ENCODE measurements around the gene GLS.
"Not testable (repeated sequence)": the region's sequence is repeated elsewhere in the genome, so short reads cannot be mapped to it uniquely, and the experiment has no call there.

Gene GLS

DNA sequence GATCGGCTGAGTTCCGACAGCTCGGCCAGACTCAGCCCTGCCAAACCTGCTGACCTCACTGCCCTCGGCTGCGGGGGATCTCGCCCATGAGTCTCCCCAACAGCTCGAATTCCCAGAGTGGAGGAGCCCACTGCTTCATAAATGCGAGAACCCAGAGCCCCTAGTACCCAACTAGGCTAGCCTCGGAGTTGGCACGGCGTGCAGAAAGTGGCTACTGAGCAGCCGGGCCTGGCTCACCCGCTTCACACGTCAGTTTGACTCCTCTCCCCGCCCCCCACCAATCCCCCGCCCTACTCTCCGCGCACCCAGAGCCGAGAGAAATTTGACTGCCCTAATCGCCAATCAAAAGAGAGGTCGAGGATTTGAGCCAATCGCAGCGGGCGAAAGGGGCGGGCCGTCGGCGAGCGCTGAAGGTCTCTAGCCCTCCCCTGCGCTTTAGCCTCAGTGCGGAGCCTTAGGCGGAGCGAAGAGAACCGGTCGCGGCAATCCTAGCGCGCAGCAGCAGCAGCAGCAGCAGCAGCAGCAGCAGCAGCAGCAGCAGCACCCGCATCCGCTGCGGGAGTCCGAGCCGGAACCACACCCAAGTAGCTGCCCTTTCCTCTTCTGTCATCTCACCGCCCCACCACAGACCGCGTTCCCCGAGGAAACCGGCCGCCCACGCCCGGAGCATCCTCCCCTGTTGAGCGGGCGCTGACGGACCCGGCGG lies at the start of gene GLS:
GLS (plus strand) TSS at position 444 of the 706 bp plus-strand sequence. CDS start 264 bp downstream, outside the sequence.
- DNase-seq (ENCODE audit: low read depth), result peak; percentile 95

DNA sequence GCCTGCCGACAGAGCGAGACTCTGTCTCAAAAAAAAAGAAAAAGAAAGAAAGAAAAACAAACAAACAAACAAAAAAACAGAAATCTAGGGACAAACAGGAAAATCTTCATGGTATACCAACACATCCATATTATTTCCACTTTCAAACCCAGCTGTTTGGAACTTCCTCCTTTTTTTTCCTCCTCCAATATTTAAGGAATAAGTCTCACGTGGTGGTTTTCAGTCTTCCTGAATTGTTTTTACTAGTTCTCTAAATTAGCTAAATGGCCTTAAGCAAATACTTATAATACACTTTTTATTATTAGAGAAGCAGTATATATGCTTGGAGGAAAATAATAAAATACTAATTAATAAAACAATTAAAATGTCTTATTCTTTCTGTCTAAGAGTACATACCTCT lies 48.7 kb upstream of the GLS start:
- no peak for DNase-seq (ENCODE audit: low read depth)

DNA sequence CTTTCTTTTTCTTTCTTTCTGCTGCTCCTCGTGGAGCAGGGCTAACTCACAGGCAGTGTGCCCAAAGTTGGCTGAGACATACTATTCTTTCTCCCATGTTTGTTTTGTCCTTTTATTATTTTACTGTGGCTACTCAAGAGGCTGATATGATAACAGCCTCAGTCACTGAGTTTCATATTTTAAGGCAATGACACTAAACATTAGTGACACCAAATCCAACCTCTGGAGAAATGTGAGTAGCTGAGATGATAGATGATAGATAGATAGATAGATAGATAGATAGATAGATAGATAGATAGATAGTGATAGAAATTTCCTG lies 45.8 kb upstream of the GLS start:
- no peak for DNase-seq (ENCODE audit: low read depth)

DNA sequence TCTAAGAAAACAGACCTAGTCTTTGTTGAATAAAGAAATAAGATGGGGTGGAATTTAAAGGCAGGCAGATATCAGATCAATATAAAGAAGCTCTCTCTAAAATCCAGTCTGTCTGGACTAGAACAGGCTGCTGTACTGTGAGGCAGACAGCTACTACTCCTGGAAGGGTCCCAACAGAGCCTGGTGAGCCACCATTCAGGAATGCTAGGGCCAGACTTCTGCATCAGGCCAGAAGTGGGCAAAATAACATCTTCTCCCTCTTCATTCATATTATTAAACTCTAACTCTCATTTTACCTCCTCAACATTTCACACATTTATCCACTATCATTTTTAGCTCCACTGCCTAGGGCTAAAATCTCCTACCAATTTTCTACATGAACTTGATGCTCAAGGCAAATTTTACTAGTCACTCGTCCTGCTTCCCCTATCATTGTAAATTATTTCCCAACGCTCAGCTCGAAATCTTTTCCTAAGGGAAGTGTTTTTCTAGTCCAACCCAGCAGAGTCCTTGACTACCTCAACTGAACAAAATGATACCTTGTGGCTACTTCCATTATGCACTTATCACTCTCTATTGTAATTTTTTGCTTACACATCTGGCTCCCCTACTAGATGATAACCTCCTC lies 45.2 kb upstream of the GLS start:
- DNase-seq (ENCODE audit: low read depth), result peak; percentile 70

DNA sequence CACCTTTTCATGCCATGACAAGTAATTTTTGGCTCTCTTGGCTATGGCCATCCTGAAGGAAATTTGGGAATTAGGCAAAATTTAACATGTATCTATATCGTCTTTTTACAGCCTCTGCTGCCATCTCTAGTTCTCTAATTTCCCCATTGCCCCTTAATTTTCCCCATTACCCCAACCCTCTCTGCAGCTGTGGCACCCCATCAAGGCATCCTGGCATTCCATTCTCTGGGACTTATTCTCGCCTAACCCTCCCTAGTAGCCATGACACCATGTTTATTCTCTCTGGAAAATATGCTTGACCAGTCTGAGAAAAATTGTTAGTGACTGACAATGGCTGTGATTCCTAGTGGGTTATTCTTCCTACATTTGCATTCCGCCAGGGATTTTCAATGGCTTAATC lies 43.9 kb upstream of the GLS start:
- no peak for DNase-seq (ENCODE audit: low read depth)

DNA sequence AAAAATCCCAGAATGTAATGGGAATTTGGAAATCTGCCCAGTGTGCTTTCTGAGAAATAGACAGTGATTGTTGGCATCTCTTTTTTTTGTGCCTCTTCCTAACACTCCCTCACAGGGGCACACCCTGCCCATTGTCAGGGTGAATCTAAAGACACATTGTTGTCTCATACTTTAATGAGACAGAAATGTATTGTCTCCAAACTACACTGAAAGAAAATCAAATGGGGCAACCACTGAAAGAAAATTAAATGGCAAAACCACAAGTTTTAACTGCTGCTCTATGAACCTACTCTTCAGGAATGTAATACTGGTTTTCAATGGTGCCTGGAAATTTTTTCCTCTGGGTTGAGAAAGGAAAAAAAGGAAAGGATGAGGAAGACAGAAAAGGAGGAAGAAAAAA lies 43.2 kb upstream of the GLS start:
- DNase-seq (ENCODE audit: low read depth), result peak; percentile 43

DNA sequence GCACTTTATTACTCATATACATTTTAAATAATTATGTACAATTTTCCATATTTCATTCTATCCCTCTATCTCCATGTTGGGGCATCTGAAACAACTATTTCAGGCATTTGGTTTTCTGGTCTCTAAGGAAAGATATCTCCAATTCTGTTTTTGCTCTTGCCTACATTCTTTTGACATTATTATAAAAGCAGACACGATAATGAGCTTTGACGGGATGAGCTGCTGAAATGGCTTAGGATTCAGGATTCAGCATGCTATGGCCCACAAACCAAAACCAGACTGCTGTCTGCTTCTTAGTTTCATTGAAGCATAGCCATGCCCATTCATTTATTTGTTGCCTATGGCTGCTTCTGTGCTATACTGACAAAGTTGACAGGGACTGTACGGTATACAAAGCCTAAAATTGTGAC lies 42.7 kb upstream of the GLS start:
- DNase-seq (ENCODE audit: low read depth), result no peak

DNA sequence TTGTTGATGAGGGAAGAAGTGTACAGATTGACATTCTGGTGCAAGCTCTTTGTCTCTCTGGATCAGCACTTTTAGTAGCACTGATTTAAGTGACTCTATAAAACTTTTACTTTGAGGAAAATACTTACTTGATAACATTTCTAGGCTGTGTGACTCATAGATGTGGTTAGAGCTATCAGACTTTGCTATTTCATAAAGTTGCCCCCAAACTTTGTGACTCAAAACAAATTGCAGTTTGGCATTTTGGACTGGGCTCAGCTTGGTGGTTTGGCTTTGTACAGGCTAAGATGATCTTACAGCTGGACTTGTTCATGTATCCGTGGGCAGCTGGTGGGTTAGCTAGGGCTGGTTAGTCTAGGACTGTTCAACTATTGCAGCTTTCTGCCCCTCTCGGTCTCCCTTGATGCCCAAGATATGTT lies 42.1 kb upstream of the GLS start:
- DNase-seq (ENCODE audit: low read depth), result peak; percentile 69

DNA sequence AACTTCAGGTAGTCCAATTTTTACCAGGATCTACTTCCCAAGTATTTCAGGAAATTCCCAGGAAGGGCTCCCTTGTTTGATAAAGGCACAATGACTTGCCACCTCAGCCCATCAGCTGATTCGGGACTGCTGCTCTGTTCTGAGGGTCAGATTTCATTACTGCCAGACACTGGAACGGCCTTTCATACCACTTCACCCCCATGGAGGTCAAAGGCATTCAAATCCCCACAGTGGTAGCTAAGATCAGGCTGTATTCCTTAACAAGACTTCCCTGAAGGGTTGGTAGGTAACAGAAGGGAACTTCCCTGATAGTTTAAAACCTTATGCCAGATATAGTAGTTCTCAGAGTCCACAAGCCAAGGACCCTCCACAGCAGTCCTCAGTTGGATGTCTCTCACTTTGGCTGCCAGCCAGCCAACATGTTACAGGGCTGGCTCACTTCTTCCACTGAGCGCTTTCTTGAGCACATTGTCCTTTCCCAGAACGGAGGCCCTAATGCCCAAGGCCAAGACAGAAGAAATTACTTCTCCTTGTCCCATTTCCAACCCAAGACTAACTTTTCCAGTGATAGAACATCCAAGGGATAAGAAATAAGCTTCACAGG lies 40.0 kb upstream of the GLS start:
- DNase-seq (ENCODE audit: low read depth), result no peak

DNA sequence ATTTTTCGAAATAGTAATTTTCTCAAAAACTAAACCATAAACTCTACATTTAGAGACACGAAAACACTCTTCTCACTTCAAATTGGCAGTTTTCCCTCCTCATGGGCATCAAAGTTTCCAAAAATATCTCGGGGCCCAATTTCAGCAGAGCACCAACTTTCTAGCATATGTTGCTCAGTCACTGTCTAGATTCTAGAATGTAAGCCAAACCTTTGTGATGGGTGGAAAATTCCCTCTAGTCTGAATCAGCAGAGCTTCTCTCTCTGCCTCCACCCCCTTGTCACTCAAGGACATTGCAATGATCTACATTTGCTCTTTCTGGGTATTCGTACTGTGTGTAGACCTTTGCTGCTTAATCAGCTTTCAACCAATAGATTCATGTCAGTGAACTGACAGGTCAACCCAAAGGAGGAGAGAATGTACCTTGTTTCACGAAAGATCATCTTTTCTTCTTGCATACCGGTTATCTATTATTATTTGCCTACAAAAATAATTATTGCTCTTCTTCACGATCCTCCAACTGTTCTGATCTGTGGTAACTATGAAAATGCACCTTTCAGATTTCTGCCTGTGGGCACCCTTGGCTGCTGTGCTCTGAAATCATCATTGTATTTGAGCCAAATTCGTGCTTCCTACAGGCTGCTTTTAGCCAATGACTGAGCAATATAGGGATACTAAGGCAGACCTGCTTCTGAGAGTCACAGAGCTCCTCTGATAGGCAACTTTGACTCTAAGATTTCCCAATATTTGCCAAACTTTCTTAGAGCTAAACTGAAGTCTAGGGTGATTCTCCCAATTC lies 38.7 kb upstream of the GLS start:
- peak; percentile 54 for DNase-seq (ENCODE audit: low read depth)

DNA sequence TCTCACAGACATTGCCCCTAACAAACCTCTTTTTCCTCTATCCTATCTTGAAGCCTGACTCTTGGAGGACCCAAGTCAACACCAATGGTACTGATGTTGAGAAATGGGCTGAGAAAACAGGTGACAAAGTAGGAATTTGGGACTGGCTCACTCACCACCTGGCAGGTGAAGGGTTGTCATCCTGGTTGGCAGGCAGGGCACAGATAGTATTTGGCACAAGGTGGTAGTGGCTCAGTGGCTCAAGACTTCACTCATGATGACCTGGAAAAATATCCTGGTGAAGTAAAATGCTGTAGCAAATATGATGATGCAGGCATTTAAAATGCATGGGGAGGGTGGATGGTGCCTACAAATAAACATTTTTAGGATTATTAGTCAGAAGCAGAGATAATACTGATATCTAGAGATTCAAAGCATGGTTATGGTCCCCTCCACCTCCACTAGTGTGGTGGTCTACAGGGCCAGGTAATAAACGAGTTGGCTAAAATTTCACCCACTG lies 38.0 kb upstream of the GLS start:
- DNase-seq (ENCODE audit: low read depth), result no peak

DNA sequence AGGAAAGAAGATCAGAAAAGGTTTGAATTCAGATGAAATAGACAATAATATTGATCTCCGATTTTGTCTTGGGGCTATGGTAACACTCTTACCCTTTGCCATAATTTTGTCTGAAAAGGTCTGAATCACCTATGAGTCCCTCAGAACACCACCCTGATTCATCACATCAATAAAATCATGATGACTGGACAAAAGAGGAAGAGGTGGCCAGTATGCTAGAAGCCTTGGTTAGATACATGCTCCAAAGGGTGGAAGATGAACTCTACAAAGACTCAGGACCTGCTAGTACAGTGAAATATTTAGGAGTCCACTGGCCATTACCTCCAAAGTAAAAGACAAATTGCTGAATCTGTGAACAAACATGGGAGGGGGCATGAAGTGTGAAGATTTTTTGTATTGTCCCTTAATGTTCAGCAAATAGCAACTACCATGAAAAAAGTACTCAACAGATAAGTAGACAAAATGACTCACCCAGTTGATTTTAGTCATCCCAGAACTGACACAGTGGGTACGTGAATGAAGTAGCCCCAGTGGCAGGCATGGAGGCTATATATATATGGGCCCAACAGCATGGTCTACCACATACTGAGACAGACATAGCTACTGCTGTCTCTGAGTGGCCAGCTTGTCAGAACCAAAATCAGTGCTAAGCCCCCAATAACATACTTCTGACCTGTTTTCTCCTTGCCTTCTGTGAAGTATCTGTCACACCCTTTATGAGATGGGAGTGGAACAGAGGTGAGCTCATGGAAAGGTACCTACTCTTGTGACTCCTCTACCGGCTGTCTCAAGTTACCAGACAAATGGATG lies 36.5 kb upstream of the GLS start:
- no peak for DNase-seq (ENCODE audit: low read depth)

DNA sequence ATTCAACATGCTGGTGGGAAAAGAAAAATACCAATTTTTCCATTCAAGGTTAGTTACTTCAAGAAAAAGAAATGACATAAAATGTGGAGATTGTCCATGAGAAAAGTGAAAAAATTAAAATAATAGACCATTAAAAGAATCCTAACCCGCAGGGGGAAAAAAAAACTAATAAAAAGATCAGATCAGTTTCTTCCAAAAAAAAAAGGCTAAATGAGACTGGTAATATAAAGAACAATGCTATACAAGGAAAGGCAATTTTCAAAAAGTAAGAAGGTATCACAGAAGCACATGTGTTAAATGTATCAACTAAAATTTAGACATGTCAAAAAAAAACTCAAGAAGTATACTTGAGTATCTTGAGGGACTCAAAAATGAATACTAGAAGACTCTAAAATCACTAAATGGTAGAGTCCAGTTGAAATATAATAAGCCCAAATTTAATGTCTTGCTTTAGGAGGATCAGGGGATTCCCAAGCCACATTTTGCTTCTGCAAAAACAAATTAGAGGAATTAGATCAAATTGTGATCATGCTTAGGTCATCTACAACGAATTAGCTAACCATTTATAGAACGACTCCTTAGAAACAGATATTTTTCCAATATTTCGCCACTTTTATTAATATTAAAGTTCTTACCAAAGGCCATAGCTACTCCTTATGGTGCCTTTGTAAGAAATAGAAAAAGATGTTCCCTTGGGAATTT lies 35.8 kb upstream of the GLS start:
- no peak for DNase-seq (ENCODE audit: low read depth)

DNA sequence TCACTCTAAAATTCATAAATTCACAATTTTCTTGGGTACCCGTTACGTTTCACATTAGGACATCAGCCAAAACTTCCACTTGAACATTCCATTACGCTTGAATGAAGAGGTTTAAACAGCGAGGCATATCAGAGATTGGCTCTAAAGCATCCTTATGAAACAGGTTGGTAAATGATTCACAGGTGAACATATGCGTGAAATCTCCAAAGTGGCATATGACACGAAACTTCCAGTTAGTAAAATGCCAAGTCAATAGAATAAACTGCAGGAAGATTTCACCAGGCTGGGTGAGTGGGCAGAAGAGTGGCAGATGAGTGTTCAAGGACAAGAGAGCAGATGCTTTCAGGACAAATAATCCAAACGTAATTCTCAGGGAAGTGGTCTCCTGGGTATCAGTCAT lies 33.9 kb upstream of the GLS start:
- DNase-seq (ENCODE audit: low read depth), result no peak

DNA sequence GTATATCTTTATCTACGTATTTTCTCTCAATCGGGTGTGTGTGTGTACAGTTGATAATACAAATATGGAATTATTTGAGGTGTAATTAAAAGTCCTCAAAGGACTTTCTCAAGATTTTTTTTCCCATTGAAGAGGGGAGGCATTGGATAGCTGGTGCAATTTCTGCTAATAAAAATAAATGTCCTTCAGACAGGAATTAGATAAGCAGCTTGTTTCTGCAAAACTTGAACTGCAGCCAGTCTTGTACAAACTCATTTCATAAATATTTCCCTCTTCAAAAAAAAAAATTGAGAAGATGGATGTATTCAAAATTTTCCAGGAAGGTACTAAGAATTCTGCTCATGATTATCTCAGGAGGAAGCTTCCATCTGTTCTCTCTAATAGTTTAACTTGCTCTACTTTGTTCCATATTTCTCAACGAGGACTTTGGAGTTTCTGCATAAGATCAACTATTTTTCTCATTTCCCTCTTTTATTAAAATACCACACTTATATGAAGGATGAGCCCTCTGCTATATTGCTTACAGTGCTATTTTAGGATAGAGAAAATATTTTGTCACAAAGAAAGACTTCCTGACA lies 33.0 kb upstream of the GLS start:
- no peak for DNase-seq (ENCODE audit: low read depth)

DNA sequence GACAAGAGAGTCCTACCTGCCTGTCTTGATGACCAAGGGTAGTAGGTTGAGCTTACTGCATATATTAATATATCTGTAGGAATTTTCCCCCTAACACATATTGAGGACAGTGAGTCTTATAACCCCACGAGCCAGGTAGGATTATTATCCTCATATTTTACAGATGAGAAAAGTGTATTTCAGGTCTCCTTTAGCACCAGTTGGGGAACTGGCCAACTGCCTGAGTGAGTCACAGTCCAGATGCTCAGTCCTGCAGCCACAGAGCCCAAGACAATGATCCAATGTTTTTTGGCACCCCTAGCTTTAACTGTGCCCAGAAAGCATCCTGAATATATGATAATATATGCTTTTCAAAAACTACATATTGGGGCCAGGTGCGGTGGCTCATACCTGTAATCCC lies 30.8 kb upstream of the GLS start:
- peak; percentile 53 for DNase-seq (ENCODE audit: low read depth)

DNA sequence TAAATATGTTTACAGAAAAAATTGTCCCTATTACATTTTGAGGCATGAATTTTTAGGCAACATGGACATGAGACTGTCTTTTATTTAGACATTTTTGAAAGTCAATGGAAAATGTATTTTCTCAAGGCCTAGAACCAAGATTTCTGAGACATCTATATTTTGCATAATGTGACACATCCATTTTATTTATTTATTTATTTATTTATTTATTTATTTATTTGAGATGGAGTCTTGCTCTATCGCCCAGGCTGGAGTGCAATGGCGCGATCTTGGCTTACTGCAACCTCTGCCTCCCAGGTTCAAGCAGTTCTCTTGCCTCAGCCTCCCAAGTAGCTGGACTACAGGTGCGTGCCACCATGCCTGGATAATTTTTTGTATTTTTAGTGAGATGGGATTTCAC lies 27.6 kb upstream of the GLS start:
- DNase-seq (ENCODE audit: low read depth), result not testable (repeated sequence)

DNA sequence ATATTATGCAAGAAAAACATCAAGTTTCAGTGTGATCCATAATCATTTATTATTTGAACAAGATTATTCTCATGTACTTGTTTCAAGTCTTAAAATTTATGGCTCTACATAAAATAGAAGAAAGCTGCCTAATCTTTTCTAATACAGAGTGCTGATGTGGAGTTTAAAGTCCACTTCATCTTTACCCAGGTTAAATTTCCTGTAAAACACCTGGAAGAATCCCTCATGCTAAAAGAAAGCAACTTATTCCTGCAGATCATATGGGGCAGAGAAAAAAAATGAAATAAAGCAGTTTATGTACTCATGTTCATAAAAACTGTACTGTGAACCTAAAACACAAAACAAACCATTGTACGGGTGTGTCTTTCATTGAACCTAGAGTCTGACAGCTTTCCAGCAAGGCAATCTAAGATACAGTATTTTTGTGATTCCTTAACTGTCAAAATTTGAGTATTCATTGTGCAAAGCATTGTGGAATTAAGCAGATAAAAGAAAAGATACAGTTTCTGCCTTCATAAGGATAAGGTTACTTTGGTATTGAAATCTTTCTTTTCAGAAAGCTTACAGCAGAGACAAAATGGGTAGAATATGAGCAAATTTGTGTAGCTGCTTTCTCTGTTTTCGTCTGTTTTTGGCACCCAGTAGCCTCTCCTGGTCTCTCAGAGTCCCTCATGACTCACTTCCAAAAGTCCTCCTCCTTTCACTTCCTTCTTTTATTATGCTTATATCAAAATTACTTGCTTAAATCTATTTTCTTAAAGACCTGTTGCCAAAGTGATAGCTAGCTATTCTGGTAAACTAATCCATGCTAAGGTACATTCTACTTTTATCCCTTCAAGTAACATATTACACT lies 26.9 kb upstream of the GLS start:
- DNase-seq (ENCODE audit: low read depth), result no peak

DNA sequence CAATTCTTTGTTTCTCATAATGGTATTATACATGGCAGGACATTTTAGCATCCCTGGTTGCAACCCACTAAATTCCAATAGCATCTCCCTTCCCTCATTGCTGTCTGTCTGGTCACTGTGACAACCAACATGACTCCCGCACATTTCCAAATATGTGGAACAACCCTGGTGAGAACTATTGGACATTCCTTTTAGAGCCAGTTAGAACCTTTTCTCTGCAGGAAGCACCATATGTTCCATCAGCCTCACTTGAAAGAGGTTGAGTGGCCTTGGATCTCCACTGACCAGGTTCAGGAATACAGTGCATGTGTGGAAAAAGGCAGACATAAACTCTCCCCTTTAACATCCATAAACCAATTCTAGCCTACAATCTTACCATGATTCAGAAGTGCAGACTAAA lies 25.9 kb upstream of the GLS start:
- DNase-seq (ENCODE audit: low read depth), result no peak

DNA sequence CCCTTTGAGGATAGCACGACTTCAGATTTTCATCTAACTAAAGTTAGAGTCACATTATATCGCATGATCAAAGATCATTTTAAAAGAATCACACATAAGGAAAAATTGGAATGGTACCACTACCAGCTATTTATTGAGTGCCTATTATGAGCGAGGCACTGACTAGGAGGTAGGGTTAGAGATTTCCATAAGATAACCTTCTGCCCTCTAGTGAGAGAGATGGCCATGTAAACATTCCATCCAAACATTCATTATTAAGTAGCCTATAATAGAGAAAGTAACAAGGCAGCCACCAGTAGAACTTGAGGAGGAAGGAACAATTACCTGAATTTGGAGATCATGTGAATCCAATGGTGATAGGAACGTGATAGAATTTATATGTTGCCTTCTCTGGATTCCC lies 25.4 kb upstream of the GLS start:
- DNase-seq (ENCODE audit: low read depth), result no peak

All from fibroblast of gingiva (primary cell).